MM.1S (cell line): ENCODE measurements around the gene BEAN1.

Experiments
- EZH2 ChIP-seq: fragments of 300-600 bp; sonication (generic); optimal IDR thresholded peaks from 2 replicates; pipeline ENCODE3; 2017; ENCODE audit warnings: low read depth, mild to moderate bottlenecking, antibody characterized with exemption, low read length, mixed read lengths
- EZH2phosphoT487 ChIP-seq: fragments of 300-600 bp; sonication (generic); IDR thresholded peaks from 2 replicates; pipeline ENCODE4 v1.6.1; 2018; ENCODE audit warnings: antibody characterized with exemption, low read length
- TF ChIP-seq, protein P1 (sequence below): fragments of 300-600 bp; sonication (generic); IDR thresholded peaks from 2 replicates; pipeline ENCODE4 v1.5.1; 2016; ENCODE audit warnings: antibody characterized with exemption, low read length, mixed read lengths

DNA sequence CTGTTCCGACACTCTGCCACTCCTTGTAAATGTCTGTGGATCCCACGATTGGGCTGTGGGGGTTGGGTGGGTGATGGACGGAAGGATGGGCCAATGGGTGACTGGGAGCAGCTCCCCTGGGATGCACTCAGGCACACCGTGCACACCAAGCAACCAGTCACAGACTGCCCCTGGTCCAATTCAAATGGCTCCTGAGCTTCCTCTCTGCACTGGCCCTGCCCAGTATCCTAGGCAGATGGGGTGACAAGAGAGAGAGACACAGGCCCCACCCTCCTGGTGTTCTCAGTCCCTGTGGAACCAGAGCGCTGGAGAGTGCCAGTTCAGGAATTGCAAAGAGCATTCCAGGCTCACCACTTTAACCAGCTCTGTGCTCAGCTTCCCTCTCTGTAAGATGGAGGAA lies 32.8 kb downstream of the BEAN1 start:
- TF ChIP-seq, protein P1, sequence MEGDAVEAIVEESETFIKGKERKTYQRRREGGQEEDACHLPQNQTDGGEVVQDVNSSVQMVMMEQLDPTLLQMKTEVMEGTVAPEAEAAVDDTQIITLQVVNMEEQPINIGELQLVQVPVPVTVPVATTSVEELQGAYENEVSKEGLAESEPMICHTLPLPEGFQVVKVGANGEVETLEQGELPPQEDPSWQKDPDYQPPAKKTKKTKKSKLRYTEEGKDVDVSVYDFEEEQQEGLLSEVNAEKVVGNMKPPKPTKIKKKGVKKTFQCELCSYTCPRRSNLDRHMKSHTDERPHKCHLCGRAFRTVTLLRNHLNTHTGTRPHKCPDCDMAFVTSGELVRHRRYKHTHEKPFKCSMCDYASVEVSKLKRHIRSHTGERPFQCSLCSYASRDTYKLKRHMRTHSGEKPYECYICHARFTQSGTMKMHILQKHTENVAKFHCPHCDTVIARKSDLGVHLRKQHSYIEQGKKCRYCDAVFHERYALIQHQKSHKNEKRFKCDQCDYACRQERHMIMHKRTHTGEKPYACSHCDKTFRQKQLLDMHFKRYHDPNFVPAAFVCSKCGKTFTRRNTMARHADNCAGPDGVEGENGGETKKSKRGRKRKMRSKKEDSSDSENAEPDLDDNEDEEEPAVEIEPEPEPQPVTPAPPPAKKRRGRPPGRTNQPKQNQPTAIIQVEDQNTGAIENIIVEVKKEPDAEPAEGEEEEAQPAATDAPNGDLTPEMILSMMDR = no peak
- TF ChIP-seq EZH2 (no peak), EZH2phosphoT487 (no peak)
